ENCODE data around the gene MB. TPM values are rescaled to one million over a fixed set of nuclear protein-coding genes. Genes with fewer than 3 reads are reported as not detected.

MB gene
- polyA plus RNA-seq, 2 of the 4 experiments (the other 2 are of a cell fraction): 6.9 to 12.1 TPM

DNA sequence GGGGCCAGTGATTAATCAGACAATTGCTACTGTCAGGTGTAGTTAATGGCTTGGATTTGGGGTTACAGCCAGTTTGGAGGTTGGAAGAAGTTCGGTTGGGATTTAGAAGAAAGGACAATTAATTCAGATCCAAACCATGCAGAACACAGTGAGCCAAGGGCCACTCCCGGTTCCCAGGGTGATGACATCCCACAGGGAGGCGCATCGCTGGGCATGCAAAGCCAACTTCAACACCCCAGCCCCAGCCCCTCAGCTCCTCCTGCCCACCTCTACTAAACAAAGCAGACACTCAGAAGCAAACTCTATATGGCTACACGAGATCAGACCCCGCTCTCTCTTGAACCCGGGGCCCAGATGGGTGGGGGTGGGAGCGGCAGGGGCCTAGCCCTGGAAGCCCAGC, 10.2 kb downstream of the MB start:
- ATAC-seq (no peak), FAIRE-seq (no peak), DNase-seq (ENCODE audit: low read depth in 1 of 2, low spot score in 1 of 2) (no peak)
- no peak overlapping the region for H3K4me2 ChIP-seq
- no peaks in the 10 kb centered on the region for H3K9me3 ChIP-seq
- no peak overlapping the region for H3K27ac ChIP-seq
- H3K4me3 ChIP-seq: no peak overlapping the region
- 82% methylated on average over 4 of the region's 8 CpGs for WGBS (ENCODE audit: missing lambda C conversion rate)
- CTCF ChIA-PET: interaction anchor here (1.0 to 1.4 kb wide), 3 partner anchors 10 to 176 kb away, joined by 3 read pairs; partner anchors contain the start of gene MB
- peaks cover 15% of the 10 kb centered on the region for H3K4me1 ChIP-seq
- TF ChIP-seq SREBF2 (IDR thresholded peaks at IDR 0.05) (no peak), E2F6 (IDR thresholded peaks at IDR 0.05; ENCODE audit: borderline replicate concordance, low read depth) (no peak), HDAC2 (IDR thresholded peaks at IDR 0.05) (no peak), MAX (IDR thresholded peaks at IDR 0.05) (no peak), RAD21 (conservative IDR thresholded peaks at IDR 0.05 in 1 of 2, IDR thresholded peaks at IDR 0.05 in 1 of 2) (no peak), CHD2 (IDR thresholded peaks at IDR 0.05; ENCODE audit: low read length, partially characterized antibody) (no peak), ATOH8 (CRISPR knock-in tag; IDR thresholded peaks at IDR 0.05; ENCODE audit: low read depth) (no peak), POLR2AphosphoS2 (conservative IDR thresholded peaks at IDR 0.05; ENCODE audit: low read length) (no peak), RARB (CRISPR knock-in tag; IDR thresholded peaks at IDR 0.05) (no peak), PHF8 (IDR thresholded peaks at IDR 0.05; ENCODE audit: borderline replicate concordance, low read depth) (no peak), SMC3 (IDR thresholded peaks at IDR 0.05) (no peak), ZSCAN20 (CRISPR knock-in tag; IDR thresholded peaks at IDR 0.05) (no peak), NFE2L2 (conservative IDR thresholded peaks at IDR 0.05; ENCODE audit: low read length) (no peak), HEYL (CRISPR knock-in tag; IDR thresholded peaks at IDR 0.05) (no peak), MAFK (IDR thresholded peaks at IDR 0.05; ENCODE audit: partially characterized antibody) (no peak), HOXB13 (CRISPR knock-in tag; IDR thresholded peaks at IDR 0.05; ENCODE audit: low read depth) (no peak), ZNF302 (CRISPR knock-in tag; IDR thresholded peaks at IDR 0.05) (no peak), FOSB (CRISPR knock-in tag; IDR thresholded peaks at IDR 0.05) (no peak)
- TF ChIP-seq, protein P1, sequence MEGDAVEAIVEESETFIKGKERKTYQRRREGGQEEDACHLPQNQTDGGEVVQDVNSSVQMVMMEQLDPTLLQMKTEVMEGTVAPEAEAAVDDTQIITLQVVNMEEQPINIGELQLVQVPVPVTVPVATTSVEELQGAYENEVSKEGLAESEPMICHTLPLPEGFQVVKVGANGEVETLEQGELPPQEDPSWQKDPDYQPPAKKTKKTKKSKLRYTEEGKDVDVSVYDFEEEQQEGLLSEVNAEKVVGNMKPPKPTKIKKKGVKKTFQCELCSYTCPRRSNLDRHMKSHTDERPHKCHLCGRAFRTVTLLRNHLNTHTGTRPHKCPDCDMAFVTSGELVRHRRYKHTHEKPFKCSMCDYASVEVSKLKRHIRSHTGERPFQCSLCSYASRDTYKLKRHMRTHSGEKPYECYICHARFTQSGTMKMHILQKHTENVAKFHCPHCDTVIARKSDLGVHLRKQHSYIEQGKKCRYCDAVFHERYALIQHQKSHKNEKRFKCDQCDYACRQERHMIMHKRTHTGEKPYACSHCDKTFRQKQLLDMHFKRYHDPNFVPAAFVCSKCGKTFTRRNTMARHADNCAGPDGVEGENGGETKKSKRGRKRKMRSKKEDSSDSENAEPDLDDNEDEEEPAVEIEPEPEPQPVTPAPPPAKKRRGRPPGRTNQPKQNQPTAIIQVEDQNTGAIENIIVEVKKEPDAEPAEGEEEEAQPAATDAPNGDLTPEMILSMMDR (IDR thresholded peaks at IDR 0.05): no peak
- POLR2A ChIA-PET: no interaction called here

- H3K4me1 ChIP-seq: peaks cover 17% of the 10 kb centered on the region
- peak overlapping the region in 1 of 2 experiments; percentile 58; a peak in 1 of 6 replicates for H3K27ac ChIP-seq
- WGBS (ENCODE audit: missing lambda C conversion rate): 89% methylated on average over 12 of the region's 13 CpGs
- no peak for FAIRE-seq
- TF ChIP-seq ESRRA (IDR thresholded peaks at IDR 0.05; ENCODE audit: borderline replicate concordance, low read length) (no peak), KDM5A (IDR thresholded peaks at IDR 0.05) (no peak), ATOH8 (CRISPR knock-in tag; IDR thresholded peaks at IDR 0.05; ENCODE audit: low read depth) (no peak), EP300 (IDR thresholded peaks at IDR 0.05) (no peak), RAD21 (conservative IDR thresholded peaks at IDR 0.05 in 1 of 2, IDR thresholded peaks at IDR 0.05 in 1 of 2) (no peak)
- no peak for DNase-seq (ENCODE audit: low read depth in 1 of 2, low spot score in 1 of 2)
- ChIA-PET CTCF (interaction anchor here (0.6 kb wide), 1 partner anchor 178 kb away, joined by 3 read pairs; no protein-coding TSS in a partner anchor), POLR2A (no interaction called here)
- H3K9me3 ChIP-seq: no peaks in the 10 kb centered on the region
- ATAC-seq: no peak
- H3K4me2 ChIP-seq: no peak overlapping the region
- H3K4me3 ChIP-seq: no peak overlapping the region
Measured at GRCh38 chr22:35605851-35606481, 11.2 kb downstream of the MB start.
